D341Med (cell line): ENCODE results near the gene SPHK2.
A peak's percentile ranks its signal among the peaks of the same experiment; 100 is the strongest.
"Not testable (repeated sequence)": the region's sequence is repeated elsewhere in the genome, so short reads cannot be mapped to it uniquely, and the experiment has no call there.

Experiments
- DNase-seq: peaks from one replicate; pipeline ENCODE4 v3.0.0; 2012; ENCODE audit warnings: low spot score

Gene SPHK2

DNA sequence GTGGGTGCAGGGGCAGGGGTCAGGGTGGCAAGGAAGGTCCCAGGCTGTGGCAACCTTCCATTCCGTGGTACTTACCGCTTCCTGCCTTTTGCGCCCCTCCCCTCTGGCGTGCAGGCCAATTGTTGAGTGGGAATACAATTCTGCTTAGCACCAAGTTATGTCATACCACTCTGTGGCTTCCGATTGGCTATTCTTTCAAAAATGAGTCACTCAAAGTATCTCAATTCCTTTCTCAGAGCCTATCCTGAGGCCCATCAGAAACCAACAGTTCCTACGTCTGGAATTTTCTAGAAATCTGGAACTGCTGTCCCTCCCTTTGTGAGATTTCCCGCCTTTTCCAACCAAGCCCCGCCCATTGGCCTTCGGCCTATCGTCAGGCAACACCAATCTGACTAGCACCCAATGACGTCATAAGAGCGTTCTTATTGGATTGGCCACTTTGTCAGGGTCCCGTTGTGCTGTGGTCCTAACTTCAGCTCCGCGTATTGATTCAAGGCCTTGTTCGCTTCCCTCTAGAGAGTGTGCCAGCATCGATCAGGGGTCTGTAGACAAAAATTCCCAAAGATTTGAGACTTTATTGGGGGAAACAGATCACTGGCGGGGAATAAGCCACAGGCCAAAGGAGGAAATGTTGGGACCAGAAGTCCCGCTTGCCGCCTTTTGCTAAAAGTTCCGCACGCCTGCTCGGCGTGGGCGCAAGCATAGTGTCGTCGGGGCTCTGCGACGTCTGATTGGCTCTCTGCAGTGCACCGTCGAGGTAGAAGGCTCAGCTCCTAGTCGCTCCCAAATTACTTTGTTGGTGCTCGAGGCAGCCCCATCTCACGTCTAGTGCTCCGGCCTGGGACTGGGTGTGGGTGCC lies 41.8 kb downstream of the SPHK2 start:
- peak; percentile 83 for DNase-seq

DNA sequence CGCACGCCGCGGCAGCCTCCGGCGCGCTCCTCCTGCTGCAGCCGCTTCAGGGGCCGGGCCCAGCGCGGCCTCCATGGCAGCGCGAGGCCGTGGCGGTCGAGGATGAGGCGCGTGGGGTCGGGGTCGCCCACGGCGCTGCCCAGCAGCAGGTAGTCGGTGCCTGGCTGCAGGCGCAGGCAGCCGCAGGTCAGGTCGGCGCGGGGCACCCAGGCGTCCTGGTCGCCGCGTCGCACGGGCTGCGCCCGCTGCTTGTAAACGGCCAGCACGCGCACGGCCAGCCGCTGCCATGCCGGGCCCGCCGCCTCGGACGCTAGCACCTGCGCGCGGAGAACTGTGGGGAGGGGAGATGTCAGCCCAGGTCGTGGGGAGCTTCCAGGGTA lies 42.4 kb downstream of the SPHK2 start:
- peak; percentile 37 for DNase-seq

DNA sequence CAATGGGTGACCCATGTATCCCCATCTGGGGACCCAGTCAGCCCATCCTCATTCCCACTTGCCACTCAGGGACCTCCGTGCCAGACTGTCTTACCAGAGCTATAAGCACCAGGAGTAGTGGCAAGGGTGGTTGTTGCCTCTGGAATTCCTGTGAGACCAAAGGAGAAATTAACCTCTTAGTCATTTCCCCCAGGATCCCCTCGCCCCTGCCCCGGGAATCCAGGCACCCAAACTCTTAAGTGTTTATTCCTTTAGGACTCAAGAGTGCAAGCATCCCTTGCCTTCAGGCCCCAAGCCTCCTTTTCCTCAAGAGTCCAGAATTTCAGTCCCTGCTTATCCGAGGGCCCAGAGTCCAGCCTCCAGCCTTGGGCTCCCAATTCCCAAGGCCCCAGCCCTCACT lies 44.4 kb downstream of the SPHK2 start:
- no peak for DNase-seq

DNA sequence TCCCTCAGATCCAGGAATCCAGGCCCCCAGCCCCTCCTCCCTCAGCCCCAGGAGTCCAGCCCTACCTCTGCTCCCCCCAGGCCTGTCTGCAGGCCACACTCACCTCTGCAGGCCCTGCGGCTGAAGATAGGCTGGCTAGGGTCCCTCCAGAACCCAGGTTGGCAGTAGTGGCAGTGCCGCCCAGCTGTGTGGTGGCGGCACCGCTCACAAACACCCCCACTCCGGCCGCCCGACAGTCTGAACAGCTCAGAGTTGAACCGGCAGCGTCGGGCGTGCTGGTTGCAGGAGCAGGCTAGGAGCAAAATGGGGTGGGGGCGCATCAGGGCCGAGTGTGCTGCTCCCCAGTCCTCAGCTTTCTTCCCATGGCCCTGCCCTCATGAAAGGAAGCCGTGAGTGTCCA lies 45.2 kb downstream of the SPHK2 start:
- DNase-seq, result peak; percentile 22

DNA sequence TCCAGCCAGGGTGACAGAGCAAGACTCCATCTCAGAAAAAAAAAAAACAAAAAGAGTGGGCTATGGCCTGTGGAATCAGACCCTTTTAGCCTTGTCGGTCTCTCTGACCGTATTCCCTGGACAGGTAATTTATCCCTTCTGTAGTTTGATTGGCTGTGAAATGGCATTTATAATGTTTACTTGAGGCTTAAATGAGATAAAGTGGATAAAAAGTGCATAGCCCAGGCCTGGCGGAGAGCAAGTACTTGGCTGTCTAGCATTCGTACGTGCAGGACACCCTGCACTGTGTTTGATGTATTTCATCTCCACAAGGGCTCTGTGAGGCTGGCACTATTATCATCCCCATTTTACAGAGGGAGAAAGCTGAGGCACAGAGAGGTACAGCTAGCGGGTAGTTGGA lies 46.5 kb downstream of the SPHK2 start:
- DNase-seq, result no peak

DNA sequence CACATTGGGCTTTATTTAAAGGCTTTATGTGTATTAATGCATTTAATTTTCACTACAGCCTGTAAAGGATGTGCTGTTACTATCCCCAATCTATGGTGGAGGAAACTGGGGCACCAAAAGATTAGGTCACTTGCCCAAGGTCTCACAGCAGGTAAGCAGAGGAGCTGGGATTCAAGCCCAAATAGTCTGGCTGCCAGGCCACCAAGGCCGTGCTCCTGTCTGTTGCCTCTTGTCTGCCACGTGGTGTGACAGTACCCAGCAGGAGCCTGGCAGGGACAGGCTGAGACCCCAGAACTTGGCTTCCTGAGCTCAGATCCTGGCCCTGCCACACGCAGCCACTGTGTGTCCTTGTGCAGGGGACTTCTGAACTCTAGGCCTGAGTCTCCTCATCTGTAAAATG lies 49.0 kb downstream of the SPHK2 start:
- DNase-seq, result no peak

DNA sequence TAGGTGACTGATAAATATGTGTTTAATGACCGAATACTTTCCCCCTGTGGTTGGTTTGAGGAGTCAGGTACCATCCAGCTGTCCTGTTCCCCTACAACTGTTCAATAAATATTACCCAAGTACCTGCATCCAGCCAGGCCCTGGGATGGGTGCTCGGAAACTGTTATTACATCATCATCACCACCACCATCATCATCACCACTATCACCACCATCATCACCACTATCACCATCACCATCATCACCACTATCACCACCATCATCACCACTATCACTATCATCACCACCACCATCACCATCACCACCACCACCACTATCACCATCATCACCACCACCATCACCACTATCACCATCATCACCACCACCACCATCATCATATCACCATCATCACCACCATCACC lies 49.5 kb downstream of the SPHK2 start:
- no peak for DNase-seq

DNA sequence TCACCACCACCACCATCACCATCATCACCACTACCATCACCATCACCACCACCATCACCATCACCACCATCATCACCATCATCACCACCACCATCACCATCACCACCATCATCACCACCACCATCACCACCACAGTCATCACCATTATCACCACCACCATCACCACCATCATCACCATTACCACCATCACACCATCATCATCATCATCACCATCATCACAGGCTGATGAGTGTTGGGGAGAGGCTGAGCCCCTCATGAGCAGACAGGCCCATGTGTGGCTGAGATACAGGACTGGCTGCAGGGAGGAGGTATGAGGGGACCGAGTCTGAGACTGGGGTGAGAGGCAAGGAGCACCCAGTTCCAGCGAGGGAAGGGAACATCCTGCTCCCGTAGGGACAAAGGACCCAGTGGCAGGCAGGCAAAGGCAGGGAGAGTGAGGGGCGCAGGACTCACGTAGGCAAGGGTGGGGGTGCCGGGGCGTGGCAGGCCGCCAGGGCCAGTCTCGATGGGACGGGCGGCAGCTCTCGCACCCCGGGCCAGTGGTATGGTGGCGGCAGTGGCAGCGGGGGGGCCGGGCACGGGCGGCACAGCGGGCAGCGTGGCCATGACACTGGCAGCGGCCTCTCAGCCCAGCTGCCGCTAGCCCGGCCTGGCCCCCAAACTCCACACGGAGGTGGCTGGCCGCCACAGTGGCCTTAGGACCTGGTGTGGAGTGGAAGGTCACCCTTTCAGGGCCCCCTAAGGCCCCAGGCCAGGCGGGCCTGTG lies 50.8 kb downstream of the SPHK2 start:
- DNase-seq, result no peak

DNA sequence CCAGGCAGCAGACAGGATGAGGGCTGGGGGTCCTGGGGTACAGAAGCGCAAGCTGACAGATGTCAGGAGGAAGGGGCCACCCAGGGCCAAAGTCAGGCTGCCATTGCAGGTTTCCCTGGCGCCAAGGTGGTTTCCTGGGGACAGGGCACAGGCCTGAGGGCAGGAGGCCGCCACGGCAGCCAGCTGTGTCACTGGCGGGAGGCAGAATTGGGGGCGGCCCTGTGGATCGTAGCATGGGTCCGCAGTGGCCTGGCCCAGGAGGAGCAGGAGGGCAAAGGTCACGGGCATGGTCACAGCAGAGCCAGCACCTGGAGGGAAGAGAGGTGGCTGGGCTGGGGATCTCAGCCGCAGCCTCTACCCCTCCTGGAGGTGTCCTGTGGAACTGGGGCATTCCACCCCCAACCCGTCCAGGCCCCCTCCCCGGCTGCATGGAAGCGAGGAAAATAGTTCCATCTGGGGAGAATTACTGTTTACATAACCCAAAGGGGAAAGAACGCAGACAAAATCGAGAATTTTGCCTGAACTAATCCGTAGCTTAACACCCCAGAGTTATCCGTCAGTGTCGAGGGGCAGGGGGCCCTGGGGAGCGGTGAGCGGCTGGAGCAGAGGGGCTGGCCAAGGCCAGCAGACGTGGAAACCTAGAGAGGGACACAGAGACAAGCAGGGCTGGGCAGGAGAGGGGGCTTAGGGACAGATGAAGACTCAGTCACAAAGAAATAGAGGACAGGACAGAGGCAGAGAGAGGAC lies 51.6 kb downstream of the SPHK2 start:
- peak; percentile 56 for DNase-seq

DNA sequence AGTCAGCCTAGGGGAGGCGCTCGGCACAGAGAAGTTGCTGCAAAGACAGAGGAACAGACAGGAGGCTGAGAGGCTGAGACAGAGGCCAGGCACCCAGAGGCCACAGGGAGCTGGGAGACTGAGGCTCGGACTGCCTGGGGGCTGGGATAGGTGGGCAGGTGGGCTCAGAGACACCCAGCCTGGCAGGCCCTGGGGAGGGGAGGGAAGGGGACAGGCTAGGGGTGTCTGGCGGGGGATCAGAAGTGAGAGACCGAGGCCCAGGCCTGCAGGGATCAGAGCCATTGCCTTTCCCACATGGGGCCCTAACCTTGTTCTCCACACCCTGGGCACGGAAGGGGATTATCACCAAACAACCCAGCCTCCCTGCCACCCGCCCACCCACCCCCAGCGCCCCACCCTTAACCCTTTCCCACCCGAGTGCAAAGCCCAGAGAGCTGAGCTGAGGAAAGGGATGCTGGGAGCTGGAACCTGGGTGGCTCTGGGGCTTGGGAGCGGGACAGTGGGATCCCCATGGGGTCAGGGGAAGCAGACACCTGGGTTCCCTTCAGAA lies 52.2 kb downstream of the SPHK2 start:
- DNase-seq, result peak; percentile 70

DNA sequence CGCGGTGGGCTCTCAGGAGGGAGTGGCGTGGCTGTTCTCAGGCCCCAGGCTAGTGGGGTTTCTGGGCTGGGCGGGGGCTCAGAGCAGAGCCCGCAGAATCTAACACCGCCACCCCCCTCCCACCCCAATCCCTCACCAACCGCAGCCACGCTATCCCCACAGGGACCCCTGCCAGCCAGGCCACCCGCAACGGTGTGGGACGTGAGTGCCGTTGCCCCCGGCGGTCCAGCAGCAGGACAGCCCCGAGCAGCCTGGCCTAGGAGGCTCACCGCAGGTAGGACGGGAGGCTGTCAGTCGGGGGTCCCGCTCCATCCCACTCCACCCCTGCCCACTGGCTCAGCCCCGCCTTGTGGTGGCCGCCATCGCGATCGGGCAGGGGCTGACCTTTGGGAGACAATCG lies 53.7 kb downstream of the SPHK2 start, which contains the start of gene NTN5:
Gene NTN5 (minus strand): TSS at position 24 of the 400 bp plus-strand sequence. CDS start 2,031 bp downstream, outside the sequence.
- no peak for DNase-seq

DNA sequence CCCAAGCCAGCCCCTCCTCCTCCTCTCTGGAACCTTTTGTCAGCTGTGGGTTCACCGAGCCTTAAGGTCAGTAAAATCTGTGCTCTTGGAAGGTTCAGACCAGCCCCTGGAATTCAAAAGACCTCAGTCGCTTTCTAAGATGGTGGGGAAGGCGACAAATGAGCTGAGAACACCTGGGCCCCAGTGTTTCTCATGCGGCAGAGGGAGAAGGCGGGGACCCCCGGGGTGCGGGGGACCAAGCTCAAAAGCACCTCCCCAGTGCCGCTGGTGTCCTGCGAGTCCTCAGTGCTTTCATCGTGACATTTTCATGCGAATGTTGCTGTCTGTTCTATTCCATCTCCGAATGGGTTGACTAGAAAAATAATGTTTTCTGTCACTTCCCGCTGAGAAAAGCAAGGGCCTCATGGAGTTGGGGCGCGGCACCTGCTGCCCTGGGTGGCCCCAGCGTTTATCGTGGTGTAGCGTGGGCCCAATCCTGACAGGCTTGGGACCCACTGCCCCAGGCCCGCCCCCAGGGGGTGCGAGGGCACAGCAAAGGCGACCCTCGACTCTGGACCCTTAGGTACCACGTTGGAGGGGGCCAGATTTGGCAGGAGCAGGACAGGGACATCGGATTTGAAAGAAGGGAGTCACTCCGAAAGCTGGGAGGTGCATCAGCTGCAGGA lies 54.3 kb downstream of the SPHK2 start:
- DNase-seq, result no peak

DNA sequence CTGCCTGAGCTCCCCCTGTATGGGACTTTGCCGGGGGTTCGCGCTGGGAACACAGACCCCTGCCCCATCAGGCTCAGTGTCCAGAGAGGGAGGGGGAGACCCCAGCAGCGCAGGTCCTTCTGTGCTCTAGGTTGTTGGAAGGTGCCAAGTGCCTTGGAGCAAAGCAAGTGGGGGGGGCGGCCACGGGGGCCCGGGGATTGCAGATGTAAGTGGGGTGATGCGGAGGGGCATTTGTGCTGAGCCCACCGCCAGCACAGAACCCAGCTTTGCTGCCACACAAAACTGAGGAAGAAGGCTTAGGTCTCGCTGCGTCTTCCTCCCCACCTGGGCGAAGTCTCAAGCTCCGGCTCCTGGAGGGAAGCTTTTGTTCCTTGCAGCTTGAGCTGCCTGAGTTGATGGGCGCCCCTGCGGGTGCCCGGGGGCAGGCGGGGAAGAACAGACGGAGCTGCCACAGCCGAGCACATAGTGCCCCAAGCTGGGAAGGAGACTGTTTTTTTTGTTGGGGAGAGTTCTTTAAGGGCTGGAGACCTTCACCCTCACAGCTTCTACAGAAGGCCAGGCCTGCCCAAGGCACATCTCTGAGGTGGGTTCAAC lies 55.0 kb downstream of the SPHK2 start:
- DNase-seq, result no peak

DNA sequence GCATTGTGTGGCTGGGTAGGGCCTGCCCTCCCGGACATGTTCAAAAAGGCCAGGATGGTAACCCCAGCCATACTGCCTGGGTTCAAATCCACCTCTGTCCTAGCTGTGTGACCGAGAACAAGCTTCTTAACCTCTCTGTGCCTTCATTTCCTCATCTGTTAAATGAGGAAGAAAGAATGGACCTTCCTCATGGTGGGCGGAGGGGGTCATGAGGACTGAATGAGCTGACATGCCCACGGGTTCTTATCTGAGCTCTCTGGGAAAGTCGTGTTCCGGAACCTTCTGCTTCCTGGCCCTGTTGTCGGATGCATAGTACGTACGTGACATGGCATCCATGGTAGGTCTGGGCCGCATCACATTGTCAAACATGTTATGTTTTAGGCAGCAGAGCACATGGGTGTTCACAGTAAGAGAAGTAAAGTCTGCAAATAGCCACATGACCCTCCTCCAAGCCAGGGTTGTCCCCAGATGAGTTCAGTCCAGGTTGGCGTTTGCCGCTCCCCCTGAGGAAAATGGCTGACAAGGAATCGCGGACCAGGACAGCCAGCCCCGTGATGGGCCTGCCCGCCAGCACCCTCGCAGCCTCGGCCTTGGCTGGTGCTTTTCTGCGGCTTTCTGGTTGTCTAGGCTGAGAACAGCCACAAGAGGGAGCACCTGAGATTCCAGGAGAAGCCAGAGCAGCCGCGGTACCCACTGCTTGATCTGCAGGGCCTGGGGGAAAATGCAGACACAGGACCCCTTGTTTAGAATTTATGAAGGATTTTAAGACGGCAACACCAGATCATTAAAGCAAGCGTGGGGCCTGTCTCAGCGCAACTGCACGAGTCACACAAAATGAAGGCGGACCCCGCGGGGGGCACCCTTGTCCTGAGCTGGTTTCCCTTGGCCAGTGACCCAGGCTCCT lies 55.9 kb downstream of the SPHK2 start:
- peak; percentile 93 for DNase-seq

DNA sequence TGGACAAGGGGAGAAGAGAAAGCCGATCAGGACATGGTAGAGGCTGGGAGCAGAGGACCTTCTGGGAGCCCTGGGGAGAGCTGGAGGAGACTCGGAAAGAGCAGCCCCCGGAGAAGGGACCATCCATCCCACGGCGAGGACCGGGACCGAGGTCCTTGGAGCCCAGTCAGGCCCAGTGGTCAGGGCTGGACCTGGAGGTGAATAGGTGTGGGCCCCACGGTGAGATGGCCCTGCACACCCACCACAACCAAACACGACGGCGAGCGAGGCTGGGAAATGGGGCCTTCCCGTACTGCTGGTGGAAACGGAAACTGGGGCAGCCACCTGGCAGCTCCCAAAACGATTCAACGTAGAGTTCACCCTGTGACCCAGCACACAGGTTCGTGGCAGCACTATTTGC lies 57.2 kb downstream of the SPHK2 start:
- no peak for DNase-seq

DNA sequence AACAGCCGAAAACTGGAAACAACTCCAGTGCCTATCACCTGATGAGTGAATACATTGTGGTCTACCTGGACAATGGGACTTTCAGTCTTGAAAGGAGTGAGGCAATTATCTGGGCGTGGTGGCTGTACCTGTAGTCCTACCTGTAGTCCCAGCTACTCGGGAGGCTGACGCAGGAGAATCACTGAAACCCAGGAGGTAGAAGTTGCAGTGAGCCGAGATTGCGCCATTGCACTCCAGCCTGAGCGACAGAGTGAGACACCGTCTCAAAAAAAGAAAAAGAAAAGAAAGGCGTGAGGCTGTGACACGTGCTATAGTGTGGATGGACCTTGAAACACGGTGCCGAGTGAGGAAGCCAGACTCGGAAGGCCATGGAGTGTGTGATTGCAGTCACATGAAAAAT lies 57.6 kb downstream of the SPHK2 start:
- DNase-seq, result no peak

DNA sequence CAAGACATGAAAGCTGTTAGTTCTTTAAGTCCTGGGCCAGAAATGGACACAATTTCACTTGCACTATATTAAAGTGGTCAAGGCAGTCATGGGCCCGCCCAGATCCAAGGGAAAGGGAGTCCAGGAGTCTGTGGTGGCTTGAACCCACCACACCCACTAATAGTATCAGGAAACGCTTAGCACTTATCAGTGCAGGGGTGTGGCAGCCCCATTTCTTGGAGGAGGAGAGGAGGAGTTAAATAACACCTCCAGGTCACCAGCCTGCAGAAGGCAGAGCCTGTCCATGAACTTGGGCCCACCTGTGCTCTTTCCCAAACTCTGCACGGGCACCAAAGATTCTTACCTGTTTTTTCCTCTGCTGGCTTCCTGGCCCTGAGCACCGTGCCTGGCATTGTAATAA lies 58.9 kb downstream of the SPHK2 start:
- no peak for DNase-seq

DNA sequence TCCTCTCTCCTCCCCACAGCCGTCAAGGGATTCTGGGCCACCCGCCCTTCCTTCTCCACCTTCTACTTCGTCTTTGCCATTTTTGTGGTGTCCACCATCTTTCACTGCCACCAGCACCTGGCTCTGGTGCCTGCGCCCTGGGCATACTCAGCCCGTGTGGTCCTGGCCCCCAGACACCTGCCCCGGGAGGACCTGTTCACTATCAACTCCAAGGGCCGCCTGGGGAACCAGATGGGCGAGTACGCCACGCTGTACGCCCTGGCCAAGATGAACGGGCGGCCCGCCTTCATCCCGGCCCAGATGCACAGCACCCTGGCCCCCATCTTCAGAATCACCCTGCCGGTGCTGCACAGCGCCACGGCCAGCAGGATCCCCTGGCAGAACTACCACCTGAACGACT lies 60.7 kb downstream of the SPHK2 start:
- not testable (repeated sequence) for DNase-seq
